Spleen (tissue), 11 donors: ENCODE data around the gene SPINT3. TPM values are rescaled to one million over a fixed set of nuclear protein-coding genes. Genes with fewer than 3 reads are reported as not detected.

Source experiments
- polyA plus RNA-seq, 3 donors: library from polyadenylated mRNA; stranded (reverse); fragments of 200-250 nt; gene quantifications; one replicate each; pipeline ENCODE4 v1.2.1, GENCODE V29; 2013
- small RNA-seq, 4 donors: library from RNA; depleted of rRNA; stranded (forward); fragments of <200 nt; gene quantifications; one replicate each; pipeline ENCODE3, GENCODE V24; 2016
- total RNA-seq, 7 donors: library from RNA; depleted of rRNA in 3 of 7; stranded (reverse); fragments of >200 nt in 3 of 7; fragmentation: NEBNext Ultra II Directional in 4 of 7; extraction: Animal tissue kit (Norgen Biotek cat#: 25700) in 4 of 7; gene quantifications; one replicate each; pipeline versions ENCODE4 v1.1.0 to v1.2.1, GENCODE V29; 2016 to 2021
- donor health status: healthy with polysubstance abuse.
- donor health status: DM: no; HTN: no; CAD: no; lungs with moderate emphysema.
- donor health status: DM: no; HTN: no; CAD: no.
- donor health status: Bipolar disorder and iron deficiency.
- donor health status: healthy.
- donor health status: DM: no; HTN: no; CAD: no.
- donor health status: DM: yes; HTN: yes; CAD: no.

SPINT3 gene
- total and polyA plus RNA-seq, 10 donors = not detected

Small RNAs within 50 kb of the gene (small RNA-seq; reads per million reads assigned to genes)
- gene AL031663.1 (0 reads per million in 4 donors), gene HSPD1P21 (0 reads per million in 4 donors), gene RNA5SP485 (0 reads per million in 4 donors)

Other genes starting within 250 kb of the SPINT3 start
- not detected for gene RBPJL, start 208.8 kb downstream of the SPINT3 start, total RNA-seq
- under 1 TPM in 2 of 3 donors, not detected in 1; 0.05 to 0.09 TPM for gene RBPJL, start 208.8 kb downstream of the SPINT3 start, polyA plus RNA-seq
- not detected for gene MATN4, start 207.3 kb downstream of the SPINT3 start, total RNA-seq
- gene MATN4, start 207.3 kb downstream of the SPINT3 start, polyA plus RNA-seq = under 1 TPM in 2 of 3 donors, not detected in 1; 0.19 to 0.52 TPM
- 10 to 100 TPM; 27.2 to 56.1 (median 39.7) TPM for gene SDC4, start 167.2 kb downstream of the SPINT3 start, total RNA-seq
- gene SDC4, start 167.2 kb downstream of the SPINT3 start, polyA plus RNA-seq = 10 to 100 TPM; 10.4 to 21.0 (median 15.5) TPM
- 10 to 100 TPM; 23.7 to 69.8 (median 35.3) TPM for gene SYS1, start 152.5 kb downstream of the SPINT3 start, total RNA-seq
- gene SYS1, start 152.5 kb downstream of the SPINT3 start, polyA plus RNA-seq = 10 to 100 TPM; 15.1 to 22.2 (median 21.6) TPM
- under 1 TPM in 2 of 7 donors, not detected in 5; 0.60 to 0.66 TPM for gene TP53TG5, start 137.3 kb downstream of the SPINT3 start, total RNA-seq
- under 1 TPM in 1 of 3 donors, not detected in 2; 0.08 TPM for gene TP53TG5, start 137.3 kb downstream of the SPINT3 start, polyA plus RNA-seq
- 10 to 100 TPM; 15.8 to 38.5 (median 28.1) TPM for gene DBNDD2, start 107.3 kb downstream of the SPINT3 start, total RNA-seq
- gene DBNDD2, start 107.3 kb downstream of the SPINT3 start, polyA plus RNA-seq = 10 to 100 TPM; 19.0 to 36.2 (median 31.8) TPM
- 10 to 100 TPM; 60.2 to 82.8 (median 69.6) TPM for gene PIGT, start 99.5 kb downstream of the SPINT3 start, total RNA-seq
- gene PIGT, start 99.5 kb downstream of the SPINT3 start, polyA plus RNA-seq = 10 to 100 TPM; 42.5 to 51.0 (median 49.8) TPM
- under 1 TPM in 2 of 7 donors, not detected in 5; 0.74 to 0.79 TPM for gene WFDC2, start 45.9 kb downstream of the SPINT3 start, total RNA-seq
- gene WFDC2, start 45.9 kb downstream of the SPINT3 start, polyA plus RNA-seq = 1 to 10 TPM in 1 of 3 donors, under 1 TPM in 2; 0.35 to 1.5 (median 0.58) TPM
- gene WFDC6, start 23.9 kb upstream of the SPINT3 start, total RNA-seq = not detected
- gene WFDC6, start 23.9 kb upstream of the SPINT3 start, polyA plus RNA-seq = not detected
- gene EPPIN, start 31.8 kb upstream of the SPINT3 start, total RNA-seq = not detected
- gene EPPIN, start 31.8 kb upstream of the SPINT3 start, polyA plus RNA-seq = under 1 TPM in 1 of 3 donors, not detected in 2; 0.10 TPM
- gene WFDC8, start 63.7 kb upstream of the SPINT3 start, total RNA-seq = not detected
- gene WFDC8, start 63.7 kb upstream of the SPINT3 start, polyA plus RNA-seq = not detected
- not detected for gene WFDC10A, start 114.1 kb upstream of the SPINT3 start, total RNA-seq
- not detected for gene WFDC10A, start 114.1 kb upstream of the SPINT3 start, polyA plus RNA-seq
- gene WFDC9, start 115.7 kb upstream of the SPINT3 start, total RNA-seq = not detected
- gene WFDC9, start 115.7 kb upstream of the SPINT3 start, polyA plus RNA-seq = not detected
- not detected for gene WFDC11, start 154.6 kb upstream of the SPINT3 start, total RNA-seq
- gene WFDC11, start 154.6 kb upstream of the SPINT3 start, polyA plus RNA-seq = not detected
- gene WFDC13, start 186.4 kb upstream of the SPINT3 start, total RNA-seq = not detected
- gene WFDC13, start 186.4 kb upstream of the SPINT3 start, polyA plus RNA-seq = not detected
- gene WFDC10B, start 189.4 kb upstream of the SPINT3 start, total RNA-seq = not detected
- gene WFDC10B, start 189.4 kb upstream of the SPINT3 start, polyA plus RNA-seq = not detected
- gene SPINT4, start 206.7 kb upstream of the SPINT3 start, total RNA-seq = not detected
- gene SPINT4, start 206.7 kb upstream of the SPINT3 start, polyA plus RNA-seq = not detected